Bronchial epithelial cell (primary cell): ENCODE results near the gene MGRN1. TPM values are rescaled to one million over a fixed set of nuclear protein-coding genes. Genes with fewer than 3 reads are reported as not detected.

Source experiments
- DNase-seq: peaks from one replicate; pipeline ENCODE4 v3.0.0-alpha.2; 2010; ENCODE audit warnings: low read depth
- FAIRE-seq: peaks from 2 replicates; lab custom pipeline; 2011; peaks lifted over from hg19 to GRCh38; lab: Jason Lieb, UNC
- H3K27me3 ChIP-seq: 2 replicates; pipeline ENCODE4 v1.5.1; 2011; ENCODE audit warnings: low read length; ENCODE audit not compliant: control insufficient read depth, insufficient read depth
- H3K36me3 ChIP-seq: 2 replicates; pipeline ENCODE4 v1.5.1; 2011; ENCODE audit warnings: low read length; ENCODE audit not compliant: control insufficient read depth, insufficient read depth
- H3K4me3 ChIP-seq: 2 replicates; pipeline ENCODE4 v1.5.1; 2011; ENCODE audit warnings: mild to moderate bottlenecking, low read depth, low read length, control low read depth
- total RNA-seq: library from RNA; depleted of rRNA; stranded (reverse); fragments of >200 nt; gene quantifications from 2 replicates; pipeline ENCODE4 v1.2.1, GENCODE V29; 2014
- TF ChIP-seq, protein P1 (sequence below): IDR thresholded peaks from 2 replicates; pipeline ENCODE4 v1.5.1; 2011; ENCODE audit warnings: mild to moderate bottlenecking, moderate library complexity, low read length, control low read depth, inconsistent platforms; ENCODE audit not compliant: insufficient read depth, severe bottlenecking

MGRN1 gene
- total RNA-seq, 1 donor from 2014 or later, result 6.1 TPM

DNA sequence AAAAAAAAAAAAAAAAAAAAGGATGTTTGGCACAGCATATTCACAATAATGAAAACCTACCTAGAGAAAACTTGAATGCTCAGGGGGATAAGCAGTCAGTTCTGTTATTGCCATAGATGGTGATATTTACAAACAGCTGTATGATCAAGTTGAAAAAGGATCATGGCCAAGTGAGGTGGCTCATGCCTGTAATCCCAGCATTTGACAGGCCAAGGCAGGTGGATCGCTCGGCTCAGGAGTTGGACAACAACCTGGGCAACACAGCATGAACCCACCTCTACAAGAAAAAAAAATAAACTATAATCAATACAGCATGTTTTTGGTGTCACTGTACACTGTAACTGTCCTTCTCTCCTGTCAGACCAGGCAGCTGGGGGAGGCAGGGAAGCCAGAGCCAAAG, 90.4 kb downstream of the MGRN1 start:
- no peak overlapping the region for H3K4me3 ChIP-seq
- FAIRE-seq (no peak), DNase-seq (no peak)
- no peaks in the 10 kb centered on the region for H3K27me3 ChIP-seq
- peaks cover 5% of the 10 kb centered on the region for H3K36me3 ChIP-seq
- TF ChIP-seq, protein P1, sequence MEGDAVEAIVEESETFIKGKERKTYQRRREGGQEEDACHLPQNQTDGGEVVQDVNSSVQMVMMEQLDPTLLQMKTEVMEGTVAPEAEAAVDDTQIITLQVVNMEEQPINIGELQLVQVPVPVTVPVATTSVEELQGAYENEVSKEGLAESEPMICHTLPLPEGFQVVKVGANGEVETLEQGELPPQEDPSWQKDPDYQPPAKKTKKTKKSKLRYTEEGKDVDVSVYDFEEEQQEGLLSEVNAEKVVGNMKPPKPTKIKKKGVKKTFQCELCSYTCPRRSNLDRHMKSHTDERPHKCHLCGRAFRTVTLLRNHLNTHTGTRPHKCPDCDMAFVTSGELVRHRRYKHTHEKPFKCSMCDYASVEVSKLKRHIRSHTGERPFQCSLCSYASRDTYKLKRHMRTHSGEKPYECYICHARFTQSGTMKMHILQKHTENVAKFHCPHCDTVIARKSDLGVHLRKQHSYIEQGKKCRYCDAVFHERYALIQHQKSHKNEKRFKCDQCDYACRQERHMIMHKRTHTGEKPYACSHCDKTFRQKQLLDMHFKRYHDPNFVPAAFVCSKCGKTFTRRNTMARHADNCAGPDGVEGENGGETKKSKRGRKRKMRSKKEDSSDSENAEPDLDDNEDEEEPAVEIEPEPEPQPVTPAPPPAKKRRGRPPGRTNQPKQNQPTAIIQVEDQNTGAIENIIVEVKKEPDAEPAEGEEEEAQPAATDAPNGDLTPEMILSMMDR, result no peak

DNA sequence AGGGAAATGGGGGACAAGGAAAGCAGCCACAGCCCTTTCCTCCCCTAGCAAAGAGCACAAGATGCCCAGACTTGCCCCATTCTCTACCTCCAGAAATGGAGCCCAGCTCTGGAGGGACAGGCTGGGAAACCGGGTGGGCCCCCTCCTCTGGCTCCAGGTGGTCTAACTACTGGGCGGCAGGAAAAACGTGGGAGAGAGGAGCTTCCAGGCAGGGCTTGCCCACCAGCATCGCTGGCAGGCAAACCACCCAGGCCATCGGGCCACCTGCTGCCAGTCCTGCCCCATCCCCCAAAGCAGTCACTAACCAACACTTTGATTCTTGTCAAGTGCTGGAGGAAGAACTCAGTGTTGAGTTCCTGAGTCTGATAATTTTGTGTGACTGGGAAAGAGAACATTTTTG, 93.8 kb downstream of the MGRN1 start:
- TF ChIP-seq, protein P1, result no peak
- Histone ChIP-seq H3K27me3 (no peaks in the 10 kb centered on the region), H3K4me3 (no peak overlapping the region), H3K36me3 (peaks cover 5% of the 10 kb centered on the region)
- FAIRE-seq (no peak), DNase-seq (no peak)

DNA sequence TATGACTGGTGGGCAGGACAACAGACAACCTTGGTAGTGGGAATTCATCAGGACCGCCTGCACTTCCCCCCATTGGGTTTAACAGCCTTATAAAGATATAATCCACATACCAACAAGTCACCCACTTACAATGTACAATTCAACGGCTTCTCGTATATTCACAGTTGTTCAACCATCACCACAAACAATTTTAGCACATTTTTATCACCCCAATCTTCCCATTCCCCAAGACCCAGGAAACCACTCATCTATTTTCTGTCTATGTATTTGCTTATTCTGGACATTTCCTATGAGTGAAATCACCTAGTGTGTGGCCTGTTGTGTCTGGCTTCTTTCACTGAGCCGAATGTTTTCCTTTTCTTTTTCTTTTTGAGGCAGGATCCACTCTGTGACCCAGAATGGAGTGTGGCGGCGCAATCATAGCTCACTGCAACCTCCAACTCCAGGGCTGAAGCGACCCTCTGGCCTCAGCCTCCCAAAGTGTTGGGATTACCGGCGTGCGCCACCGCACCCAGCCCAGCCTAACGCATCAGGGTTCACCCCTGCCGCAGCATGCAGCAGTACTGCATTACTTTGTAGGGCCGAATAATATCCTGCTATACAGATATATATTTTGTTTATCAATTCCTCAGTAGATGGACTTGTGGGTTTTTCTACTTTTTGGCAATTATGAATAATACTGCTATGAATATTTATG, 98.6 kb downstream of the MGRN1 start:
- H3K36me3 ChIP-seq, result peaks cover 9% of the 10 kb centered on the region

DNA sequence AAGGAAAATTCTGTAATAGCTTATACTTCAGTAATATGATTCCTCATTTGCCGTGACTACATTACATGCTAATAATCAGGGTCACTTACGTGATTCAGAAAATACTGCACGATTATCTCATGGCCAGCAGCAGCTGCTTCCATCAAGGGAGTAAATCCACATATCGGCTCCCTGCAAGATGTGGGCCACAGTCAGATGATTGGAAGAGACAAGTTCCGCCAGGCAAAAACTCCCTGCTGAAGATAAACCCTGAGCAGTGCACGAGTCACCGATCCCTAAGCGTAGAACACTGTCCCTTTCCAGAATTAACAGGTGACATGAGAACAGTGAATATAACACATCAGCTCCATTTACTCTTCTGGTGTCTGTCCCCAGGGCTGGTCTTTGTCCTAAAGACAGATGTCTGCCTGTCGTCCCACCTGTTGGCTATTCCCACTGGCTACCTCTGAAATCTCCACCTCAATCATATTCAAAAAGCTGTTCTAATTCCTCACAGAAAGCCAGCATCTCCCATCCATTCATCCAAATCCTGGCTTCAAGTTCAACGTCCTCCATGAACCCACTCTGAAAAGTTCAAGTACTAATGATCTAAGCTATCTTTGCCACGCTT, 100.1 kb downstream of the MGRN1 start:
- DNase-seq (no peak), FAIRE-seq (peak; percentile 81)
- Histone ChIP-seq H3K4me3 (no peak overlapping the region), H3K36me3 (peaks cover 11% of the 10 kb centered on the region), H3K27me3 (no peaks in the 10 kb centered on the region)
- TF ChIP-seq, protein P1, result no peak

More for the DNA sequence above, 98.6 kb downstream of the MGRN1 start:
- Histone ChIP-seq H3K27me3 (no peaks in the 10 kb centered on the region), H3K4me3 (no peak overlapping the region)
- DNase-seq, result no peak
- TF ChIP-seq, protein P1, result no peak
- no peak for FAIRE-seq

DNA sequence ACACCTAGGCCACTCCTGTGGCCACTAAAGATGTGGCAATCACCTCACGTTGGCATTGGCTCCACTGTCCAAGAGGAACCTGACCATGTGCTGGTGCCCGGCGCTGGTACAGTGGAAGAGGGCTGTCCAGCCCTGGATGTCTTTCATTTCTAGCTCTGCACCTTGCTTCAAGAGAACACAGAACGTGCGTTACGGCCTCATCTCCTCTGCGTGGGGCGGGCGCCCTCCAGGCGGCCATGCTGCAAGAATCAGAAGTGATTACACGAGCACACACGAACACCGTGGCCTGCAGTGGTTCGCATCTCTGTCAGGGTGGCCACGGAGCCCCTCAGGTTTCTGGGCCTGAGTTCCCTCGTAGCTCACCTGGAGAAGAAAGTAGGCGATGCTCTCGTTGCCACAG, 102.0 kb downstream of the MGRN1 start:
- DNase-seq, result no peak
- Histone ChIP-seq H3K4me3 (no peak overlapping the region), H3K36me3 (peaks cover 15% of the 10 kb centered on the region), H3K27me3 (no peaks in the 10 kb centered on the region)
- FAIRE-seq, result no peak
- TF ChIP-seq, protein P1, result no peak
